HFF-Myc (cell line): ENCODE data around the gene DBNDD1.

Experiments
- DNase-seq: peaks from one replicate; pipeline ENCODE4 v3.0.0-alpha.2; 2011; ENCODE audit warnings: low read depth; ENCODE audit errors: extremely low read depth
- H3K4me3 ChIP-seq: replicated peaks from 2 replicates; pipeline ENCODE4 v1.5.1; 2011; ENCODE audit warnings: low read depth, mild to moderate bottlenecking, control low read depth, low read length
- TF ChIP-seq, protein P1 (sequence below): IDR thresholded peaks from 2 replicates; pipeline ENCODE4 v1.5.1; 2012; ENCODE audit warnings: mild to moderate bottlenecking, low read depth, low read length, control low read depth; ENCODE audit errors: missing control alignments

Gene DBNDD1

GRCh38 chr16:90050969-90051368 is 31.7 kb upstream of the DBNDD1 start:
- no peak for DNase-seq
- TF ChIP-seq, protein P1, sequence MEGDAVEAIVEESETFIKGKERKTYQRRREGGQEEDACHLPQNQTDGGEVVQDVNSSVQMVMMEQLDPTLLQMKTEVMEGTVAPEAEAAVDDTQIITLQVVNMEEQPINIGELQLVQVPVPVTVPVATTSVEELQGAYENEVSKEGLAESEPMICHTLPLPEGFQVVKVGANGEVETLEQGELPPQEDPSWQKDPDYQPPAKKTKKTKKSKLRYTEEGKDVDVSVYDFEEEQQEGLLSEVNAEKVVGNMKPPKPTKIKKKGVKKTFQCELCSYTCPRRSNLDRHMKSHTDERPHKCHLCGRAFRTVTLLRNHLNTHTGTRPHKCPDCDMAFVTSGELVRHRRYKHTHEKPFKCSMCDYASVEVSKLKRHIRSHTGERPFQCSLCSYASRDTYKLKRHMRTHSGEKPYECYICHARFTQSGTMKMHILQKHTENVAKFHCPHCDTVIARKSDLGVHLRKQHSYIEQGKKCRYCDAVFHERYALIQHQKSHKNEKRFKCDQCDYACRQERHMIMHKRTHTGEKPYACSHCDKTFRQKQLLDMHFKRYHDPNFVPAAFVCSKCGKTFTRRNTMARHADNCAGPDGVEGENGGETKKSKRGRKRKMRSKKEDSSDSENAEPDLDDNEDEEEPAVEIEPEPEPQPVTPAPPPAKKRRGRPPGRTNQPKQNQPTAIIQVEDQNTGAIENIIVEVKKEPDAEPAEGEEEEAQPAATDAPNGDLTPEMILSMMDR: no peak
- H3K4me3 ChIP-seq: no peak overlapping the region

GRCh38 chr16:90048737-90049330 is 29.6 kb upstream of the DBNDD1 start:
- H3K4me3 ChIP-seq: no peak overlapping the region
- TF ChIP-seq, protein P1: no peak

GRCh38 chr16:90048347-90048722 is 29.1 kb upstream of the DBNDD1 start:
- DNase-seq: no peak
- TF ChIP-seq, protein P1: no peak
- no peak overlapping the region for H3K4me3 ChIP-seq

More at GRCh38 chr16:90048737-90049330, 29.6 kb upstream of the DBNDD1 start:
- DNase-seq: no peak

DNA sequence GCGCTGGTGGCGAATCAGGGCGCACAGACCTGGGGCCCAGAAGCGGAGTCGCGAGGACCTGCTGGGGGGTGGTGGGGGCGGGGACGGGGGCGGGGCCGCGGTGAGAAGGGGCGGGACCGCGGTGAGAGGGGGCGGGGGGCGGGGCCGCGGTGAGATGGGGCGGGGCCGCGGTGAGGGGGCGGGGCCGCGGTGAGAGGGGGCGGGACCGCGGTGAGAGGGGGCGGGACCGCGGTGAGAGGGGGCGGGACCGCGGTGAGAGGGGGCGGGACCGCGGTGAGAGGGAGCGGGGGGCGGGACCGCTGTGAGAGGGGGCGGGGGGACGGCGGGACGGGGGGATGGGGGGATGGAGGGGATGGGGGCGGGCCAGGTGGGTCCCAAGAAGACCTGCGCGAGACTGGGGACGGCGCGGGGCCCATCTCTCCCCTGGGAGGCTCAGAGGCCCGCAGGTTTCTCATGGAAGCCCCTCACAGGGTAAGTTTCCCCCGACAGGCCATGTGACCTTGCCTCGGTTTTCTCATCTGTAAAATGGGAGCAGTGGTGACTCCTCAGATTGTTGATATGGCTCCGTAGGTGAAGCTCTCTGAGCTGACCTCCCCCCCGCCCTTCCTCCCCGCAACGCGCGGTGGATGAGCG is 28.6 kb upstream of the DBNDD1 start:
- H3K4me3 ChIP-seq: no peak overlapping the region
- DNase-seq: no peak
- TF ChIP-seq, protein P1: no peak

DNA sequence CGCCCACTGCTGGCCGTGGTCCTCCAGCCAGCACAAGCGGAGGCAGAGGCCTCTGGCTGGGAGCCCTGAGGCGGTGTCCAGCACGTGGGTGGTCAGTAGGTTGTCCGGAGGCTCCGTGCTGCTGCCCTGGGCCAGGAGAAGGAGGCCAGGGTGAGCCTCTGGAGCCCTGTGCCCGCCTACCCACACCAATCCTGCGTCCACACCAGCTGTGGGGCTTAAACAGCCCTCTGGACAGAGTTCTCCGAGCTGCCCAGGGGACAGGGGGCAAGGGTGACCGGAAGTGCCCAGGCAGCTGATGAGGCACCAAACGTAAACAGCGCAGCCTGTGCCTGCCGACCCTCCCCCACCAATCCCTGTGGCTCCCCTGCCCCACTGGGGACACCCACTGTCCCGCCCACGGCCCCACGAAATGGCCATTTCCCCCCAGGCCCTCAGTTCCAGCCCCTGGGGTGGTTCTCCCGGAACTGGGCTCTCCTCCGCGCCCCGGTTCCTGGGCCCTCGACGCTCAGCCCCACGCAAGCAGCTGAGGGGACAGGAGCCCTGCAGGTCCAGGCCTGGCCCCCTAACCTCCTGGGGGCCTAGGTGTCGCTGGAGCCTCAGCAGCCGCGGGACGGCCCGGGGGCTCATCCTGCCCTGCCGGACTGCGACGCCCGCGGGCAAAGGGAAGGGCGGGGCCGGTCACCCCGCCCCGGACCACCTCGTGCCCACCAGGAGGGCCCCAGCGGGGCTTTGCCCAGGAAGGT is 27.9 kb upstream of the DBNDD1 start:
- TF ChIP-seq, protein P1: no peak
- no peak for DNase-seq
- peak overlapping the region; percentile 23; the same call in 1 of the 2 replicates for H3K4me3 ChIP-seq

GRCh38 chr16:90046122-90046970 is 27.1 kb upstream of the DBNDD1 start:
- no peak for DNase-seq
- TF ChIP-seq, protein P1: no peak
- H3K4me3 ChIP-seq: peak overlapping the region; percentile 23; the same call in 1 of the 2 replicates
